Measurements from ENCODE around the gene PLCG2. TPM values are rescaled to one million over a fixed set of nuclear protein-coding genes. Genes with fewer than 3 reads are reported as not detected.

Gene PLCG2
- total and polyA plus RNA-seq, 12 donors: 2.4 to 18.2 (median 6.2) TPM

GRCh38 chr16:81833751-81834150 is 54.7 kb downstream of the PLCG2 start:
- DNase-seq (no peak), ATAC-seq (no peak)
- peak overlapping the region in 1 of 10 donors; percentile 88 for H3K27ac ChIP-seq
- 88 to 89% methylated on average over 10 of the region's 10 CpGs for WGBS, 2 donors
- no peak overlapping the region for H3K4me3 ChIP-seq
- H3K36me3 ChIP-seq: no peaks in the 10 kb centered on the region
- H3K4me1 ChIP-seq: peaks cover 0 to 69% (median 0%) of the 10 kb centered on the region in 9 donors
- no peaks in the 10 kb centered on the region for H3K27me3 ChIP-seq
- intact Hi-C loops (cut with DNase I): no loop called here
- TF ChIP-seq, protein P1, sequence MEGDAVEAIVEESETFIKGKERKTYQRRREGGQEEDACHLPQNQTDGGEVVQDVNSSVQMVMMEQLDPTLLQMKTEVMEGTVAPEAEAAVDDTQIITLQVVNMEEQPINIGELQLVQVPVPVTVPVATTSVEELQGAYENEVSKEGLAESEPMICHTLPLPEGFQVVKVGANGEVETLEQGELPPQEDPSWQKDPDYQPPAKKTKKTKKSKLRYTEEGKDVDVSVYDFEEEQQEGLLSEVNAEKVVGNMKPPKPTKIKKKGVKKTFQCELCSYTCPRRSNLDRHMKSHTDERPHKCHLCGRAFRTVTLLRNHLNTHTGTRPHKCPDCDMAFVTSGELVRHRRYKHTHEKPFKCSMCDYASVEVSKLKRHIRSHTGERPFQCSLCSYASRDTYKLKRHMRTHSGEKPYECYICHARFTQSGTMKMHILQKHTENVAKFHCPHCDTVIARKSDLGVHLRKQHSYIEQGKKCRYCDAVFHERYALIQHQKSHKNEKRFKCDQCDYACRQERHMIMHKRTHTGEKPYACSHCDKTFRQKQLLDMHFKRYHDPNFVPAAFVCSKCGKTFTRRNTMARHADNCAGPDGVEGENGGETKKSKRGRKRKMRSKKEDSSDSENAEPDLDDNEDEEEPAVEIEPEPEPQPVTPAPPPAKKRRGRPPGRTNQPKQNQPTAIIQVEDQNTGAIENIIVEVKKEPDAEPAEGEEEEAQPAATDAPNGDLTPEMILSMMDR (IDR thresholded peaks at IDR 0.05): no peak
- H3K9me3 ChIP-seq: no peaks in the 10 kb centered on the region

DNA sequence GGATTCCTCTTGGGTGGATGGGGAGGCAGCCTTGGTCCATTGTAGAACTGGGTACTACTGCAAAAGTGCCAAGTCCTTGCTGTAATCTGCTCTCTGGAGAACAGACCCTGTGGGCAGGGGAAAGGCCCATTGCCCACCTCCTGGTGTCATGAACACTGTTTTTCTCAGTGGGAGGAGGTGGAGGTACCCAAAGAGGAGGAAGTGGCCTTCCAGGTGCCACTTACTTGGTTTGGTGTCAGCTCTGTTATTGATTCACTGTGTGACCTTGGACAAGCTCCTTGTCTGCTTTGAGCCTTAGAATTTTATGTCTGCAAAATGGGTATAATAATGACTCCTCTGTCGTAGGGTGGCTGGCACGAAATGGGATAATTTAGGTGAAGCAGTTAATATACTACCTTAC is 55.8 kb downstream of the PLCG2 start:
- Histone ChIP-seq H3K4me3 (no peak overlapping the region), H3K27me3 (no peaks in the 10 kb centered on the region), H3K27ac (no peak overlapping the region), H3K36me3 (no peaks in the 10 kb centered on the region), H3K9me3 (no peaks in the 10 kb centered on the region), H3K4me1 (peaks cover 0 to 71% (median 0%) of the 10 kb centered on the region in 9 donors)
- intact Hi-C loops (cut with DNase I): no loop called here
- 91 to 93% methylated on average over 2 of the region's 2 CpGs for WGBS, 2 donors
- ATAC-seq (no peak), DNase-seq (no peak)
- TF ChIP-seq, protein P1 (IDR thresholded peaks at IDR 0.05): no peak

- DNase-seq: no peak
- peaks cover 0 to 66% (median 0%) of the 10 kb centered on the region in 9 donors for H3K4me1 ChIP-seq
- no peaks in the 10 kb centered on the region for H3K36me3 ChIP-seq
- peaks cover 0 to 5% (median 0%) of the 10 kb centered on the region in 7 donors for H3K27me3 ChIP-seq
- no peaks in the 10 kb centered on the region for H3K9me3 ChIP-seq
- no peak for ATAC-seq
- no peak overlapping the region for H3K4me3 ChIP-seq
- intact Hi-C loops (cut with DNase I): no loop called here
- TF ChIP-seq, protein P1 (IDR thresholded peaks at IDR 0.05): no peak
- H3K27ac ChIP-seq: peak overlapping the region in 1 of 10 donors; percentile 44
- 75 to 76% methylated on average over 12 of the region's 12 CpGs for WGBS, 2 donors
Observed at GRCh38 chr16:81836279-81837054, 57.4 kb downstream of the PLCG2 start.

- peak overlapping the region in 1 of 10 donors; percentile 44 for H3K27ac ChIP-seq
- H3K4me3 ChIP-seq: no peak overlapping the region
- TF ChIP-seq, protein P1 (IDR thresholded peaks at IDR 0.05): no peak
- H3K27me3 ChIP-seq: peaks cover 0 to 5% (median 0%) of the 10 kb centered on the region in 7 donors
- WGBS, 2 donors: 57 to 61% methylated on average over 9 of the region's 9 CpGs
- H3K9me3 ChIP-seq: no peaks in the 10 kb centered on the region
- DNase-seq (no peak), ATAC-seq (no peak)
- H3K36me3 ChIP-seq: no peaks in the 10 kb centered on the region
- intact Hi-C loops (cut with DNase I): no loop called here
- peaks cover 0 to 66% (median 0%) of the 10 kb centered on the region in 9 donors for H3K4me1 ChIP-seq
Observed at GRCh38 chr16:81837312-81837751, 58.2 kb downstream of the PLCG2 start.

Measured in heart right ventricle (tissue), 16 donors.